Adrenal gland (tissue), 5 donors: ENCODE data around the gene FAM53C.

Experiments
- POLR2A ChIP-seq, 2 donors: fragments of 450-650 bp; IDR thresholded peaks; one replicate each; pipeline ENCODE4 v1.6.1; 2017; ENCODE audit warnings: antibody characterized with exemption in 2 of 2, mild to moderate bottlenecking in 2 of 2, moderate library complexity in 1 of 2
- TF ChIP-seq, protein P1 (sequence below), 6 experiments: fragments of 450-650 bp in 4 of 6; fragments of 200-600 bp in 2 of 6; sonication (generic) in 1 of 6; IDR thresholded peaks; 1 replicate in 5 of 6; 2 replicates in 1 of 6; pipeline versions ENCODE4 v1.5.1 to v1.8.0; 2016 to 2021; ENCODE audit warnings: antibody characterized with exemption in 6 of 6, mild to moderate bottlenecking in 2 of 6, moderate library complexity in 1 of 6
- donor health status: DM: no; HTN: no; CAD: no.

DNA sequence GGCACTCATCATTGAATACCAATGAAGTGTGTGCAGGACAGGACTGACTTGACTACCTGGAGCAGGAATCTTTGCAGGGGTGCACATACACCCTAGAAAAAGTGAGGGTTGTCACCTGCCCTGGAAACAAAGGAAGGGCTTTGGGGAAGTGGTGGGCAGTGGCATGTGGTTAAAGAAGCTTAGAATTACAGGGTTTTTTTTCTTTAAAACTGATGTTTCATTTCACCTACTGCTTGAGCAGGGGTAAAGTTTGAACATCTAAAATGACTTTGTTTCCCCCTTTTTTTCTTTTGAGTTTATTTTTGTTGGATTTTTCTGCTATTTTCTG, 12.5 kb downstream of the FAM53C start:
- TF ChIP-seq, protein P1, sequence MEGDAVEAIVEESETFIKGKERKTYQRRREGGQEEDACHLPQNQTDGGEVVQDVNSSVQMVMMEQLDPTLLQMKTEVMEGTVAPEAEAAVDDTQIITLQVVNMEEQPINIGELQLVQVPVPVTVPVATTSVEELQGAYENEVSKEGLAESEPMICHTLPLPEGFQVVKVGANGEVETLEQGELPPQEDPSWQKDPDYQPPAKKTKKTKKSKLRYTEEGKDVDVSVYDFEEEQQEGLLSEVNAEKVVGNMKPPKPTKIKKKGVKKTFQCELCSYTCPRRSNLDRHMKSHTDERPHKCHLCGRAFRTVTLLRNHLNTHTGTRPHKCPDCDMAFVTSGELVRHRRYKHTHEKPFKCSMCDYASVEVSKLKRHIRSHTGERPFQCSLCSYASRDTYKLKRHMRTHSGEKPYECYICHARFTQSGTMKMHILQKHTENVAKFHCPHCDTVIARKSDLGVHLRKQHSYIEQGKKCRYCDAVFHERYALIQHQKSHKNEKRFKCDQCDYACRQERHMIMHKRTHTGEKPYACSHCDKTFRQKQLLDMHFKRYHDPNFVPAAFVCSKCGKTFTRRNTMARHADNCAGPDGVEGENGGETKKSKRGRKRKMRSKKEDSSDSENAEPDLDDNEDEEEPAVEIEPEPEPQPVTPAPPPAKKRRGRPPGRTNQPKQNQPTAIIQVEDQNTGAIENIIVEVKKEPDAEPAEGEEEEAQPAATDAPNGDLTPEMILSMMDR (IDR thresholded peaks at IDR 0.05), result no peak
- no peak for TF ChIP-seq POLR2A (IDR thresholded peaks at IDR 0.05)
